B cell (primary cell): ENCODE data around the gene MBOAT7. TPM values are rescaled to one million over a fixed set of nuclear protein-coding genes. Genes with fewer than 3 reads are reported as not detected.

Experiments
- ATAC-seq: fragments of 200-7000 bp; cut with Tn5 transposase; one replicate; pipeline ENCODE4 v1.10.0; 2021; ENCODE audit warnings: low read depth, mild to moderate bottlenecking, moderate number of reproducible peaks, moderate library complexity
- CTCF ChIA-PET: fragments of 350-600 bp; sonication (Branson Sonifier 250); formaldehyde crosslinking; loops from one replicate; lab custom pipeline; 2021; ENCODE audit warnings: antibody characterized with exemption, inconsistent platforms; lab: Charles Lee
- POLR2A ChIA-PET: fragments of 350-600 bp; sonication (Branson Sonifier 250); formaldehyde crosslinking; loops from one replicate; lab custom pipeline; 2021; ENCODE audit warnings: antibody characterized with exemption; lab: Charles Lee
- DNase-seq: peaks from one replicate; pipeline ENCODE4 v3.0.0; 2013
- H2AFZ ChIP-seq: 2 replicates; pipeline ENCODE4 v1.6.1; 2012; ENCODE audit warnings: mild to moderate bottlenecking, low read depth, low read length; ENCODE audit not compliant: insufficient read depth, poor library complexity, severe bottlenecking
- H3K27ac ChIP-seq, 2 donors: 1 replicate in 1 of 2; 2 replicates in 1 of 2; pipeline ENCODE4 v1.5.1; 2012 to 2013; ENCODE audit warnings: low read length in 2 of 2, mild to moderate bottlenecking in 2 of 2, moderate library complexity in 1 of 2
- H3K27me3 ChIP-seq, 4 experiments: fragments of 200-600 bp in 1 of 4; sonication (generic) in 1 of 4; replicated peaks in 1 of 4; 1 replicate in 2 of 4; 2 replicates in 2 of 4; pipeline versions ENCODE4 v1.6.1 to v1.7.0; 2013 to 2016; ENCODE audit warnings: low read length in 3 of 4, mild to moderate bottlenecking in 2 of 4, mixed read lengths in 1 of 4, moderate library complexity in 1 of 4; ENCODE audit not compliant: insufficient read depth in 4 of 4, control insufficient read depth in 3 of 4; ENCODE audit errors: control extremely low read depth in 1 of 4
- H3K36me3 ChIP-seq, 2 experiments: replicated peaks in 1 of 2; 1 replicate in 1 of 2; 2 replicates in 1 of 2; pipeline versions ENCODE4 v1.6.1 to v1.7.1; 2013; ENCODE audit warnings: low read length in 1 of 2; ENCODE audit not compliant: insufficient read depth in 2 of 2, control insufficient read depth in 1 of 2; ENCODE audit errors: control extremely low read depth in 1 of 2, extremely low read depth in 1 of 2
- H3K4me1 ChIP-seq, 2 donors: fragments of 200-600 bp in 1 of 2; sonication (generic) in 1 of 2; 1 replicate in 1 of 2; 2 replicates in 1 of 2; pipeline versions ENCODE4 v1.5.1 to v1.6.1; 2013 to 2017; ENCODE audit warnings: low read length in 2 of 2; ENCODE audit not compliant: control insufficient read depth in 2 of 2, insufficient read depth in 2 of 2
- H3K4me2 ChIP-seq: replicated peaks from 2 replicates; pipeline ENCODE3; 2012; ENCODE audit warnings: mild to moderate bottlenecking, low read depth, low read length; ENCODE audit not compliant: poor library complexity, severe bottlenecking
- H3K4me3 ChIP-seq, 5 experiments: fragments of 200-600 bp in 1 of 5; sonication (generic) in 1 of 5; 1 replicate in 3 of 5; 2 replicates in 2 of 5; pipeline versions ENCODE4 v1.5.1 to v1.7.0; 2011 to 2016; ENCODE audit warnings: low read length in 4 of 5, mild to moderate bottlenecking in 4 of 5, low read depth in 2 of 5, control low read depth in 1 of 5, moderate library complexity in 1 of 5; ENCODE audit not compliant: insufficient read depth in 1 of 5; ENCODE audit errors: control extremely low read depth in 1 of 5, extremely low read depth in 1 of 5
- H3K79me2 ChIP-seq: fragments of 200-600 bp; sonication (generic); one replicate; pipeline ENCODE4 v1.6.0; 2016; ENCODE audit warnings: low read length; ENCODE audit not compliant: control insufficient read depth, insufficient read depth
- H3K9ac ChIP-seq: fragments of 200-600 bp; sonication (generic); 2 replicates; pipeline ENCODE4 v1.6.1; 2017; ENCODE audit warnings: mild to moderate bottlenecking, low read length, moderate library complexity
- H3K9me3 ChIP-seq, 3 donors: one replicate each; pipeline versions ENCODE4 v1.6.1 to v1.7.1; 2013; ENCODE audit warnings: low read length in 2 of 3; ENCODE audit not compliant: control insufficient read depth in 2 of 3, insufficient read depth in 1 of 3; ENCODE audit errors: control extremely low read depth in 1 of 3
- H4K20me1 ChIP-seq: 2 replicates; pipeline ENCODE4 v1.6.0; 2012; ENCODE audit warnings: mild to moderate bottlenecking, low read length; ENCODE audit not compliant: insufficient read depth, control insufficient read depth, poor library complexity, severe bottlenecking
- H3K27ac Mint-ChIP-seq: one replicate; pipeline ENCODE4 v1.8.0; 2021; ENCODE audit warnings: mixed read lengths
- H3K27me3 Mint-ChIP-seq: one replicate; pipeline ENCODE4 v1.8.0; 2021; ENCODE audit warnings: mixed read lengths
- H3K4me1 Mint-ChIP-seq: one replicate; pipeline ENCODE4 v1.8.0; 2021; ENCODE audit warnings: mixed read lengths
- H3K4me3 Mint-ChIP-seq: one replicate; pipeline ENCODE4 v1.8.0; 2021; ENCODE audit warnings: mixed read lengths
- H3K9me3 Mint-ChIP-seq: one replicate; pipeline ENCODE4 v1.8.0; 2022; ENCODE audit warnings: mixed read lengths; ENCODE audit not compliant: insufficient read depth
- EZH2 ChIP-seq: IDR thresholded peaks from 2 replicates; pipeline ENCODE4 v1.6.1; 2012; ENCODE audit warnings: borderline replicate concordance, low read depth, mild to moderate bottlenecking, moderate library complexity, low read length; ENCODE audit not compliant: insufficient read depth, poor library complexity, severe bottlenecking
- WGBS: methylation state at CpG from one replicate; pipeline ENCODE4 v1.1.5; 2013; ENCODE audit warnings: missing lambda C conversion rate; ENCODE audit not compliant: insufficient coverage; 5-methylcytosine and 5-hydroxymethylcytosine counted together
- intact Hi-C: fragments of 100-400 bp; cut with micrococcal nuclease; formaldehyde crosslinking; loops from one replicate; pipeline ENCODE4 v1.10.0; 2022
- polyA plus RNA-seq: library from polyadenylated mRNA; depleted of rRNA; stranded (reverse); fragments of >200 nt; gene quantifications from 2 replicates; pipeline ENCODE4 v1.2.3, GENCODE V29; 2012
- total RNA-seq, 2 donors: library from RNA; stranded (reverse); fragments of 120-200 nt in 1 of 2; gene quantifications; 1 replicate in 1 of 2; 2 replicates in 1 of 2; pipeline versions ENCODE4 v1.2.3 to v1.2.4, GENCODE V29; 2013 to 2022
- TF ChIP-seq, protein P1 (sequence below): fragments of 200-600 bp; IDR thresholded peaks from one replicate; pipeline ENCODE4 v1.8.0; 2022; ENCODE audit warnings: antibody characterized with exemption, mild to moderate bottlenecking

The MBOAT7 gene
- total and polyA plus RNA-seq, 2 donors (not counting 1 experiment from before 2014, with no cell fraction given), result 22.3 to 34.8 TPM

DNA sequence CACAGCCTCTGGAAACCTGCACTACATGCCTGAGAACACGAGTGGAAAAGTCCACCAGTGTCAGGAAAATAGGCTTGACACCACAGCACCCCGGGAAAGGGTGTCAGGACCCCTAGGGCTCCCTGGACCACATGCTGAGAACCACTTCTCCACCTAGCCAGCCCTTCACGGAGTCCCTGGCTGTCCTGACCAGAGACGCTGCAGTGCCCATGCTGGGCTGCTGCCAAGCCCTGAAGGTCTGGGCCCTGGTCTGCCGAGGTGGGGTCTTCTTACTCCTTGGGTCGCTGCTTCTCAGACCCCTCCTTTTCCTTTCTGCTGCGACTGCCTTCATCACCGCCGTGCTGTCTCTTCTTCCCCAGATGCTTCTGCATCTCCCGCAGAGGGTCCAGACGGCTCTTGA lies 32.9 kb downstream of the MBOAT7 start:
- Mint-ChIP-seq H3K27ac (peak overlapping the region; percentile 6), H3K9me3 (no peaks in the 10 kb centered on the region), H3K4me1 (peaks cover 33% of the 10 kb centered on the region), H3K4me3 (no peak overlapping the region), H3K27me3 (no peaks in the 10 kb centered on the region)
- TF ChIP-seq, protein P1, sequence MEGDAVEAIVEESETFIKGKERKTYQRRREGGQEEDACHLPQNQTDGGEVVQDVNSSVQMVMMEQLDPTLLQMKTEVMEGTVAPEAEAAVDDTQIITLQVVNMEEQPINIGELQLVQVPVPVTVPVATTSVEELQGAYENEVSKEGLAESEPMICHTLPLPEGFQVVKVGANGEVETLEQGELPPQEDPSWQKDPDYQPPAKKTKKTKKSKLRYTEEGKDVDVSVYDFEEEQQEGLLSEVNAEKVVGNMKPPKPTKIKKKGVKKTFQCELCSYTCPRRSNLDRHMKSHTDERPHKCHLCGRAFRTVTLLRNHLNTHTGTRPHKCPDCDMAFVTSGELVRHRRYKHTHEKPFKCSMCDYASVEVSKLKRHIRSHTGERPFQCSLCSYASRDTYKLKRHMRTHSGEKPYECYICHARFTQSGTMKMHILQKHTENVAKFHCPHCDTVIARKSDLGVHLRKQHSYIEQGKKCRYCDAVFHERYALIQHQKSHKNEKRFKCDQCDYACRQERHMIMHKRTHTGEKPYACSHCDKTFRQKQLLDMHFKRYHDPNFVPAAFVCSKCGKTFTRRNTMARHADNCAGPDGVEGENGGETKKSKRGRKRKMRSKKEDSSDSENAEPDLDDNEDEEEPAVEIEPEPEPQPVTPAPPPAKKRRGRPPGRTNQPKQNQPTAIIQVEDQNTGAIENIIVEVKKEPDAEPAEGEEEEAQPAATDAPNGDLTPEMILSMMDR, result no peak
- TF ChIP-seq EZH2, result no peak
- H3K27me3 ChIP-seq, result no peaks in the 10 kb centered on the region
- POLR2A ChIA-PET, result no interaction called here
- intact Hi-C loops, result no loop called here
- H3K4me3 ChIP-seq, result no peak overlapping the region
- peaks cover 27% of the 10 kb centered on the region for H3K79me2 ChIP-seq
- H3K36me3 ChIP-seq, result peaks cover 2 to 59% of the 10 kb centered on the region in 2 experiments
- H2AFZ ChIP-seq, result no peak overlapping the region
- CTCF ChIA-PET, result no interaction called here
- H3K27ac ChIP-seq, result no peak overlapping the region
- ATAC-seq, result no peak
- H3K4me1 ChIP-seq, result peaks cover 19 to 28% of the 10 kb centered on the region in 2 donors
- no peaks in the 10 kb centered on the region for H3K9me3 ChIP-seq
- peaks cover 64% of the 10 kb centered on the region for H4K20me1 ChIP-seq
- no peak overlapping the region for H3K9ac ChIP-seq
- H3K4me2 ChIP-seq, result no peak overlapping the region
- 94% methylated on average over 7 of the region's 11 CpGs for WGBS
- DNase-seq, result no peak

DNA sequence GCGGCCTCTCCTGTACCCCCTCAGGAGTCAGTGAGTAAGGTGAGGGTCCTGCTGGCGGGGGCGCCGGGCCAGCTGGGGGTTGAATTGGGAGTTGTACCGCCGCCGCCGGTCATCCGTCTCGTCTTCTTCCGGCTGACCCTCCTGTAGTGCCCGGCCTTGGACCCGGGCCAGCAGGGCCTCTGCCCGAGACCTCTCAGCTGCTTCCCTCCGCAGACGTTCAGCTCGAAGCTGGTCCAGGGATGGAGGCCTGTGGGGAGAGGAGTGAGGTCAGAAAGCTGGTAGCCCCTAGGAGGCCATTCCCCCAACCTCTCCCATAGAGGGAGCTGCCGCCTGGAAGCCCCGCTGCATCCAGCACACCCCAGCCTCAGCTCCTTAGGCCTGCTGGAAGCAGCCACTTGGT lies 33.7 kb downstream of the MBOAT7 start:
- Mint-ChIP-seq H3K4me3 (no peak overlapping the region), H3K27me3 (no peaks in the 10 kb centered on the region), H3K9me3 (no peaks in the 10 kb centered on the region), H3K4me1 (peaks cover 29% of the 10 kb centered on the region), H3K27ac (no peak overlapping the region)
- H3K27me3 ChIP-seq, result no peaks in the 10 kb centered on the region
- H3K27ac ChIP-seq, result no peak overlapping the region
- no peak for ATAC-seq
- no peaks in the 10 kb centered on the region for H3K9me3 ChIP-seq
- no peak overlapping the region for H3K4me3 ChIP-seq
- intact Hi-C loops, result no loop called here
- no peak overlapping the region for H3K9ac ChIP-seq
- peaks cover 25% of the 10 kb centered on the region for H3K79me2 ChIP-seq
- no peak overlapping the region for H2AFZ ChIP-seq
- 91% methylated on average over 15 of the region's 19 CpGs for WGBS
- no peak overlapping the region for H3K4me2 ChIP-seq
- ChIA-PET CTCF (interaction anchor here (0.6 to 0.9 kb wide), 2 partner anchors 19 to 37 kb away, joined by 3 read pairs; partner anchors contain the start of gene CNOT3), POLR2A (interaction anchor here (0.6 kb wide), 1 partner anchor 26 kb away, joined by 6 read pairs; no protein-coding TSS in a partner anchor)
- no peak for DNase-seq
- H3K36me3 ChIP-seq, result peaks cover 2 to 62% of the 10 kb centered on the region in 2 experiments
- peaks cover 16 to 20% of the 10 kb centered on the region in 2 donors for H3K4me1 ChIP-seq
- peaks cover 69% of the 10 kb centered on the region for H4K20me1 ChIP-seq
- TF ChIP-seq EZH2, result no peak
- TF ChIP-seq, protein P1, result no peak
